Ishikawa (cell line): Measurements from ENCODE around the gene PACS1.

Source experiments
- CEBPB ChIP-seq: IDR thresholded peaks from 2 replicates; pipeline ENCODE4 v1.6.1; 2012
- CREB1 ChIP-seq: IDR thresholded peaks from 2 replicates; pipeline ENCODE4 v1.6.1; 2012; ENCODE audit warnings: low read depth
- EGR1 ChIP-seq: IDR thresholded peaks from 2 replicates; pipeline ENCODE4 v1.6.1; 2012
- EP300 ChIP-seq: IDR thresholded peaks from 2 replicates; pipeline ENCODE4 v1.6.1; 2012; ENCODE audit warnings: borderline replicate concordance
- FOXM1 ChIP-seq: IDR thresholded peaks from 2 replicates; pipeline ENCODE4 v1.6.1; 2012; ENCODE audit warnings: low read depth, borderline replicate concordance
- NFIC ChIP-seq: IDR thresholded peaks from 2 replicates; pipeline ENCODE4 v1.6.1; 2012
- RAD21 ChIP-seq: IDR thresholded peaks from 2 replicates; pipeline ENCODE4 v1.6.1; 2012; ENCODE audit warnings: low read depth
- REST ChIP-seq: IDR thresholded peaks from 2 replicates; pipeline ENCODE4 v1.6.1; 2012; ENCODE audit warnings: low read depth, mild to moderate bottlenecking
- TAF1 ChIP-seq: IDR thresholded peaks from 2 replicates; pipeline ENCODE4 v1.6.1; 2012; ENCODE audit warnings: low read depth, mild to moderate bottlenecking
- TCF12 ChIP-seq: IDR thresholded peaks from 2 replicates; pipeline ENCODE4 v1.6.1; 2012; ENCODE audit warnings: low read depth
- TEAD4 ChIP-seq: IDR thresholded peaks from 2 replicates; pipeline ENCODE4 v1.6.1; 2012
- YY1 ChIP-seq: IDR thresholded peaks from 2 replicates; pipeline ENCODE4 v1.6.1; 2012; ENCODE audit warnings: low read depth
- ZBTB7A ChIP-seq: IDR thresholded peaks from 2 replicates; pipeline ENCODE4 v1.6.1; 2012; ENCODE audit warnings: low read depth
- TF ChIP-seq, protein P1 (sequence below): IDR thresholded peaks from 2 replicates; pipeline ENCODE4 v1.6.1; 2012
- TF ChIP-seq, protein P2 (sequence below): IDR thresholded peaks from 2 replicates; pipeline ENCODE4 v1.6.1; 2012

PACS1 gene

GRCh38 chr11:66181632-66182315 is 111.7 kb downstream of the PACS1 start:
- TF ChIP-seq, protein P1, sequence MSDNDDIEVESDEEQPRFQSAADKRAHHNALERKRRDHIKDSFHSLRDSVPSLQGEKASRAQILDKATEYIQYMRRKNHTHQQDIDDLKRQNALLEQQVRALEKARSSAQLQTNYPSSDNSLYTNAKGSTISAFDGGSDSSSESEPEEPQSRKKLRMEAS: no peak
- TF ChIP-seq CREB1: no peak
- TF ChIP-seq EP300: no peak
- TF ChIP-seq YY1: no peak
- no peak for TF ChIP-seq ZBTB7A
- TF ChIP-seq TCF12: no peak
- no peak for TF ChIP-seq RAD21
- TF ChIP-seq, protein P2, sequence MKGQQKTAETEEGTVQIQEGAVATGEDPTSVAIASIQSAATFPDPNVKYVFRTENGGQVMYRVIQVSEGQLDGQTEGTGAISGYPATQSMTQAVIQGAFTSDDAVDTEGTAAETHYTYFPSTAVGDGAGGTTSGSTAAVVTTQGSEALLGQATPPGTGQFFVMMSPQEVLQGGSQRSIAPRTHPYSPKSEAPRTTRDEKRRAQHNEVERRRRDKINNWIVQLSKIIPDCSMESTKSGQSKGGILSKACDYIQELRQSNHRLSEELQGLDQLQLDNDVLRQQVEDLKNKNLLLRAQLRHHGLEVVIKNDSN: no peak
- no peak for TF ChIP-seq EGR1
- TF ChIP-seq REST: no peak
- no peak for TF ChIP-seq FOXM1
- no peak for TF ChIP-seq NFIC
- no peak for TF ChIP-seq TAF1
- TF ChIP-seq CEBPB: no peak
- TF ChIP-seq TEAD4: no peak

DNA sequence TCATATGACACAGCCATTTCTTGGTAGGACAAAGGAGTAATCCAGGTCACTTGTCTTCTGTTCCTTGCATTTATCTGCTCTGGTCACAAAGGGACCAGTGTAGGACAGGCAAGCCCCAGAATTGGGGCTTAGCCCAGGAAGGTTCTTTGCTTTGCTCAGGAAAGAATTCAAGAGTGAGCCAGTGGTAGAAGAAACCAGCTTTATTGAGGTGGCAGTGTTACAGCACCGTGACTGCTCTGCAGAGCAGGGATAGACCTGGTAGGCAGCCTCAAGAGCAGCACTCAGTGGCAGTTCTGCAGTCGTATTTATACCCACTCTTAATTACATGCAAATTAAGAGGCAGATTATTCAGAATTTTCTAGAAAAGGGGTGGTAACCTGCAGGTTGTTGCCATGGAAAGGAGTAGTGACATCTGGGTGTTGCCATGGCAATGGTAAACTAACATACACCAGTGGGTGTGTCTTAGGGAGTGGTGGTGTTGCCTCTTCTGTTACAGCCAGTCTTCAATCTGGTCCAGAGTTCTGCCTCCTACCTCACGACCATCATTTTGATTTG is 113.5 kb downstream of the PACS1 start:
- TF ChIP-seq EGR1: no peak
- TF ChIP-seq EP300: no peak
- TF ChIP-seq YY1: no peak
- TF ChIP-seq TAF1: no peak

DNA sequence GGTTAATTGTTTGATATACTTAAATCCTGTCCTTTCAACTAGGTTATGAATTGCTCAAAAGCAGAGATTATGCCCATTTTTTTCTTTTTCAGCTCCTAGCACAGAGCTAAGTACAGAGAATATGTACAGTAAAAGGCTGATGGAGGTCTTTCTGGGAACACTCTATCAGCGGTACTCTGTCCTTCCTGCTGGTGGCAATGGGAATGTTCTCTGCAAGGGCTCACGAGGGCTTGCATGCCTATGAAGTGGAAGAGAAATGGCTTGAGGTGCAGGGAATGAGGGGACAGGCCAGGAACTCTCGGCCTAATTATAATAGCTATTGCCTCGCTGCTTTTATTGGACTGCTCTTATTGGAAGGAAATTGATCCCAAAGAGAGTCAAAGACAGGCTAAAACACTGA is 114.7 kb downstream of the PACS1 start:
- TF ChIP-seq TAF1 (no peak), CEBPB (no peak), NFIC (no peak), FOXM1 (no peak), YY1 (no peak), RAD21 (no peak), CREB1 (no peak), ZBTB7A (no peak), EGR1 (no peak), TCF12 (no peak), EP300 (no peak), TEAD4 (no peak)
- TF ChIP-seq, protein P1: no peak

DNA sequence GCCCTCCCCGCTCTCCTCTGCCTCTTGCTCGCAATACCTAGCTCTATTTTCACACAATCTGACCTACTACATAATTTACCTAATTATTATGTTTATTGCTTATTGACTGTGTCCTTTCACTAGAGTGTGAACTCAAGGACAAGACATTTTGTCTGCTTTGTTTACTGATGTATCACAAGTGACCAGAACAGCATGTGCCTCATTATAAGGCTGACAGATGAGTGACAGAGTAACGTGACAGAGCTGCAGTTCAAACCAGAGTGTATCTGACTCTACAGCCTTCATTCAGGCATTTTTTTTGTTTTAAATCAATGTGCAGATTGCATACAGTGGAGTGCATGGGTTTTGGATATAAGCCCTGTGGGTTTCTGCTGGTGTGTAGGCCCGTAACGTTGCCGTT is 116.4 kb downstream of the PACS1 start:
- TF ChIP-seq CREB1 (no peak), TAF1 (no peak), EP300 (no peak), ZBTB7A (no peak), EGR1 (no peak), REST (no peak), YY1 (no peak), TEAD4 (no peak), TCF12 (no peak), NFIC (no peak), RAD21 (no peak), FOXM1 (no peak), CEBPB (no peak)
- TF ChIP-seq, protein P1: no peak
- TF ChIP-seq, protein P2: no peak

DNA sequence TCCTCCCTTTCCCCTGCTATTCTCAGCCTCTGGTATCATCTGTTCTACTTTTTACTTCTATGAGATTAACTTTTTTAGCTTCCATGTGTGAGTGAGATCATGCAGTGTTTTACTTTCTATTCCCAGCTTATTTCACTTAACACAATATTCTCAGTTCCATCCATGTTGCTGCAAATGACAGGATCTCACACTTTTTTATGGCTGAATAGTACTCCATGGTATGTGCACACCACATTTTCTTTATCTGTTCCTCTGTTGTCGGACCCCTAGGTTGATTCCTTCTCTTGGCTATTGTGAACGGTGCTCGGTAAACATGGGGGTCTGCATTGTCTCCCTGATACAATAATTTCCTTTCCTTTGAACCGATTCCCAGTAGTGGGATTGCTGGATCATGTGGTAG is 117.4 kb downstream of the PACS1 start:
- TF ChIP-seq, protein P2: no peak
- no peak for TF ChIP-seq NFIC
- TF ChIP-seq EGR1: no peak
- TF ChIP-seq RAD21: no peak
- no peak for TF ChIP-seq CEBPB
- TF ChIP-seq ZBTB7A: no peak
- no peak for TF ChIP-seq YY1
- no peak for TF ChIP-seq TAF1
- TF ChIP-seq CREB1: no peak
